ENCODE data around the gene ZDHHC17.

DNA sequence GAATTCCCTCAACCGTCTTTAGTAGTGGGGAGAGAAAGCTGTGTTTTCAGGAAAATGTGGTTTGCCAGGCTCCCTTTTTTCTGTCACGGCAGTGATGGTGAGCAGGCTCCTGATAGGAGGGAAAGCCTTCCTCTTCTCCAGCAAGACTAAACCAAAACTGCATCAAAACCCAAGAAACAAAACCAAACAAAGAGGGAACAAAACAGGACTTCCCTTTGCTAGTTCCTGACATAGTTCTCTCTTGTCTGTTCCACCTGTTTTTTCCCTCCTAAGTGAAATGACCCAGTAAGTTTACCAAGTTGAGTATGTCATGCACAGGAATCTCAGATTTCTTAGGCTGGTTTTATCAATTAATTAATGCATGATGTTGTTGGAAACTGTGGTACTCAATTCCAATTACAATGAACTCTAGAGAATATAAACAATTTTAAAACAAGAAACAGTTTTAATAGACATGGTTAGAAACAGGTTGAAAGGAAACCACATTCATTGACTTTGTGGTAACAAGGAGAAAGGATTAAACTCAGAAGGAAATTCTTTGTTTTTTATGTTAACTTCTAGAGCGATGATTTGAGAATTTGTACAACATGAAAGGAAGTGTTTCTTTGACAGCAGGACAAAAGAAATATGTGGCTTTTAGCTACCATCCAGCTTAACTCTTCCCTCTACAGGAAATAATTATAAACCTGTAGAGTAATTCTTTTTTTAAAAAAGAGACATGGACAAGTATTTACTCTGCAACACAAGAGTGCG, 137.9 kb downstream of the ZDHHC17 start:
- TF ChIP-seq GATA3 (IDR thresholded peaks at IDR 0.05; ENCODE audit: low read depth, low read length) (no peak), GATA2 (IDR thresholded peaks at IDR 0.05; ENCODE audit: low read depth, low read length) (no peak)

Data from SH-SY5Y (cell line).